Measurements from ENCODE around the gene JARID2.
A peak's percentile ranks its signal among the peaks of the same experiment; 100 is the strongest.

Gene JARID2

DNA sequence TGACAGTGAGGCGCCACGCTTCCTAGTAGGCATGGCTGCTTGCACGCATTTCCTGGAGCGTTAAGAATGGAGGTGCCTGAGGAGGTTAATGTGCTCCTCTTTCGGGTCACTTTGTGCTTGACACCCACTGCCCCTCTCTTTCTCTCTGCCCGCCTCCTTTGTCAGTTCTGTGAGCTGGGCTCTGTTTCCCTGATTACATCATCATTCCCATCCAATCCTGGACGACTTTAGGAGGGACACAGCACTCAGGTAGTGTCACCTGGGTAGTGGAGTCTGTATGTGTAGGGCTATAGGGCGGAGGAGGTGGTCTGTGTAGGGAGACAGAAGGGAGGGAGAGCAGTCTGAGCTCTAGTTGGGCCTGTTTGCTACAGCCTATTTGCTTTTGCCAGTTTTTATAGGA is 136.8 kb downstream of the JARID2 start:
- peak; percentile 14 for DNase-seq

DNA sequence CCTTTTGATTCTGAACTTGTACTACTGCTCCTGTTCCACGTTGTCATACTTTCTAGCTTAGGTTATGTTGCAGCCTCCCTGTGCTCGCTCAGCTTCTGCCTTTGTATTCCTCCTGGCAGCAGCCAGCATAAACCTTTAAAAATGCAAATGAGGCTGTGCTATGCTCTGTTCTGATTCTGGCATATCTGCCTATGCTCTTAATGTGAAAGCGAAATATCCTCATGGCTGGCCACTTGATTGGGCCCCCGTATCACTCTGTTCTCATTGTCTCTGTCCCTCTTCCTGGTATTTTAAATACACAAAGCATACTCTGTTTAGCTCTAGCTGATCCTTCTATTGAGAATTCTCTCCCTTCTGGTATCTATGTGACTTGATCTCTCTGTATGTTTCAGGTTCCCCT is 139.0 kb downstream of the JARID2 start:
- DNase-seq = no peak

DNA sequence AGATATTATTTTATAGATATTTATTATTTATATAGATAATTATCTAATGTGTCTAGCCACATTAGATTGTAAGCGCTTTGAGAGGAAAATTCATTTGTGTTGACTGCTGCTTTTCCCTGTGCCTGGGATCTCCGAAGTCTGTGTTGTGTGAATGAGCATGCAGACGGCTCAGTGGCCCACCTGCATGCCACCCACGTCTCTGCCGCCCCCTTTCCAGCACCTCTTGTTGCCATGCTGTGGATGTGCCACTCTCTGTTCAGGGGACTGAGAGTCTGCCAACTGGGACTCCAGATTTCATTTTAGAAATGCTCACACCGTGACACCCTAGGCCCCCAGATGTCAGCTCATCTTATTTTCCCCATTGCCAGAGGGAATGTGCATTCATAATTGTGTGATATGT is 139.7 kb downstream of the JARID2 start:
- DNase-seq = no peak

DNA sequence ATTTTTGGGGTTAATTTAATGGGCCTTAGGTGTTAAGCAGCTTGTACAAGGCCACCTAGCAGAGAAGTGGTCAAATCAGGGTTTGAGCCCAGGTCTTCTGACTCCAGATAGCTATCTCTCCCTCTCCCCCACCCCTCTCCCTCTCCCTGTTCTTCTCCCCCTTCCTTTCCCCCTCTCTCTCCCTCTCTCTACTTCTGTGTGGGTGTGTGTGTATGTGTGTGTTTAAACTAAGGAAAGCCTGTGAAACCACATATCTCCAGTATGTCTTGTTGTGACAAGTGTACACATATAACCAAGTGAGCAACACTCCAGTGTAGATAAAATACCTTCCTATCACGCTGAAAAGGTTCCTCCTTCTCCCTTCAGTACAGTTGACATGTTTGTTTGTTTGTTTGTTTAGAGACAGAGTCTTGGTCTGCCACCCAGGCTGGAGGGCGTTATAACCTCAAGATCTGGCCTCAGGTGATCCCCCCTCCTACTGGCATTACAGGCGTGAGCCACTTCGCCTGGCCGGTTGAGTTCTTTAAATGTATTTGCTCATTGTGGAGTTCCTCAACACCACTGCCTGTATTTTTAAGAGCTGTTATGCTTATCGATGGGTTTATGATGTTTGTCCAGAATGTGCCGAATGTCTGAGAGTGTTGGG is 140.4 kb downstream of the JARID2 start:
- no peak for DNase-seq

DNA sequence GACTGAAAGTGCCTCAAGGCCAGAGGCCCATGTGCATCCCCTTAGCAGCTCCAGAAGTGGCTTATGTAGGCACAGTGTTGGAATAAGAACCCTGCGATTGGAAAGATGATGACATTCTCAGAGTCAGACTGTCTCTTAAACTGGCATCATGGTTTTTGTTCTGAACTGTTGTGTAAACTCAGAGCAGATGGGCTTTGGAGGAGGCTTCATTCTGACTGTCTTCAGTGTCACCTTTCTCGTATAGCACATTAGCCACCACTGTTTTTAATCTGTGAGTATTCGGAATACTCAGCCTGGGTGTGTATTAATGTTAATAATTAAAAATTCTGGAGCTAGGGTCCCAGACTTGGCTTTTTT is 140.9 kb downstream of the JARID2 start:
- DNase-seq = no peak

DNA sequence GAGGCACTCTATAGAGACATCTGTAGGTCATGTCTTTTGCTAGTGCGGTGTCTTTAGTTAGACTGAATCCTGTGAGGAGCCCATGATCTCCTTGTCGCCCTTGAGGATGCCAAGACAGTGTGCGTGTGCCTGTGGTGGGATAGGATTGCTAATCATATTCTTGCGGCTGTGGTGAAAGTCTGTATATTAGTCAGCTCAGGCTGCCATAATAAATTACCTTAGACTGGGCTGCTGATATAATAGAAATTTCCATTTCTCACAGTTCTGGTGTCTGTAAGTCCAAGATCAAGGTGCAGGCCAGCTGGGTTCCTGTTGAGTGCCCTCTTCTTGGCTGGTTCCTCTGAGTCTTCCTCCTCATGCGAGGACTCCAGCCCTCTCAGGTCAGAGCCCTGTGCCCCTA is 141.2 kb downstream of the JARID2 start:
- DNase-seq = no peak

DNA sequence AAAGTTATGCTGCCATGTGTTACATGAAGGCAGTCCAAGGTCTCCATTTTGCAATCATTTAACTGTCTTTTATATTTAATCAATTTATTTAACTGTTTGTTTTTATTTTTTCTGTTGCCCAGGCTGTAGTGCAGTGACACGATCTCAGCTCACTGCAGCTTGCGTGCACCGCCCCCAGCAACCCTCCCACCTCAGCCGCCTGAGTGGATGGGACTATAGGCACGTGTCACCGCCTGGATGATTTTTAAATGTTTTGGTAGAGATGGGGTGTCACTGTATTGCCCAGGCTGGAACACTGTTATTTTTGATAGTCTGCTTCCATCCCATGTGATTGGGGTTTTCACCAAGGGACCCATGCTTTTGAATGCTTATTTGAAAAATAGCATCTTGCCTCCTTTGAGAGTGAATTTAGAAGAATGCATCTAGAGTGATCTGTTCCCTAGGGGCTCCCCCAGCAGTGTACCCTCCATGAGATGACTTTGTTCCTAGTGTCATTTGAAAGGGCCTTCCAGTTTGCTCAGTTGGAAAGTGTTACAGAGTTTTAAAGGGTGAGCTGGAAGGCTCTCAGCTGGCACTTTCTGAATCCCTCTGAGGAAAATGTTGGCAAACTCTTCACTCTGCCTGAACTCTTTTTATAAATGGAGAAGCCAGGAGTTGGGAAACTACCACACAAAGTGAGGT is 143.4 kb downstream of the JARID2 start:
- DNase-seq = no peak

DNA sequence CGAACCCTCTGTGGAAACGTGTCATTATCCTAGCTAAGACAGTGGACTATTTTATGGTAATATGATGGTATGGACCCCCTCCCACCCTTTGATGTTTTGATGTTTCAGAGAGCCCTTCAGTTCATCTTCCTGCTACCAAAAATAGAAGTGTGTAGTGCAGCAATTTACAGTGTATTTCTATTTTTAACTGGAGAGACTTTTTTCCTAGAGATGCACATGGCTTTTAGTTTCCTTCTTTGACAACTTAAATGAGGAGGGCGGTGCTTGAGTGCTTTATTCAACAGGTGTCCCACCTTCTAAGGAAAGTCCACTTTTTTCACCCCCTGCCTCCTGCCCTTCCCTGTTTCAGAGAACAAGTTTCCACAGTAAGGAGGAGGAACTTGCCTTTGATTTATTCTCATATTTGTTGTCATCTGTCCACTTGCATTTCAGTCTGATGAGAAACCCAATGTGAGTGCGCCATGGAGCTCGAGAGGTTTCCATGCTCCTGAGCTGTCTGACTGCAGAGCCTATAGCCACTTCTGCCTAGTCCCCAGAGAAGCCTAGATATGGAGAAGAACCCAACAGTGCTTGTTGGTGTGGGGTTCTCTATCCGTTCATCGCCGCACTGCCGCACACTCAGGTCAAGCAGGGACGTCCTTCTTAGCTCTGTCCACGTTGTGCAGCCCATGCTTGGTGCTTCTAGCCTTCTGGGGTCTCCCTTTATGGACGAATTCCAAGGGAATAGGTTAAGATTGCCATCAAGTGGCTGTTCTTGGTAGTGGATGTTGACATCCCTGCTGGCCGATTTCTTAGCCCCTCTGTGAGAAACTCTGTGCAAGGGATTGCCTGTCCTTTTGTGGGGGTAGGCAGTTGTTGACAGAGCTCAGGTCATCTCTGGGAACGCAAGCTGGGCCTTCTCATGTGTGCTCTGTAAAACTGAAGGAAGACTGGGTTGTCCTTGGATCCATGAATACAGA is 144.2 kb downstream of the JARID2 start:
- peak; percentile 74 for DNase-seq

DNA sequence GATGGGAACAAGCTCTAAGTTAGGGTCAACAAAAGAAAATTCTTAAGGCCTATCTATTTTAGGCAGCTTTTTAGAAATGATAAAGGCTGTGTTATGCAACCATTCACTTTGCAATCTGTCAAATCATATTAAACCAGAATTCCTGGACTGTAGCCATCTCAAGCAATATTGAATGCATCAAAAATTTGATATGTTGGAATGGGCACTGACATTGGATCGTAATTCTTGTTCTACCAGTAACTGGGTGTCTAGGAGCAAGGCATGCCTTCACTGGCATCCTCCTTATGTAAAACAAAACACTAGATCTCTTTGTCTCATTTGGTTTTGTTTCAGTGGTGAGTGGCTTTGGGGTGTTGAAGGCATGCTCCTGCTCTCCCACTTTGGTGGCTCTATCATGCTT is 145.6 kb downstream of the JARID2 start:
- no peak for DNase-seq

DNA sequence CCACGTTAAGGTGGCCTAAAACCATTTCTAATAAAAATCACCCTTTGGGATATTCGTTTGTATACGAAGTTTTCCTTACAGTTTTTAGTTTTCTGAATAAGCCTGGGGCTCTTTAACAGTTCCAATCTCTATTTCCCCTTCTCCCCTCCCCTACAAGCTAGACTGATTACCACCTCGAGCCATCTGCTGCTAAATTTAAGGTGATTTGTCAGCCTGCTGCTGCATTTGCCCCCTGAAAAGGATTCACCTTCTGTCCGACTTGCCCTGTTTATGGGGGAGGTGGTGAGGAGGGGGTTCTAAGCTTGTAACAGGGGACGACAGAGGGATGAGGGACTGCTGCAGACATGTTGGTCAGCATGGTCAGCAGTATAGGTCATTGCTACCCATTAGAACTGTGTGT is 146.3 kb downstream of the JARID2 start:
- no peak for DNase-seq

DNA sequence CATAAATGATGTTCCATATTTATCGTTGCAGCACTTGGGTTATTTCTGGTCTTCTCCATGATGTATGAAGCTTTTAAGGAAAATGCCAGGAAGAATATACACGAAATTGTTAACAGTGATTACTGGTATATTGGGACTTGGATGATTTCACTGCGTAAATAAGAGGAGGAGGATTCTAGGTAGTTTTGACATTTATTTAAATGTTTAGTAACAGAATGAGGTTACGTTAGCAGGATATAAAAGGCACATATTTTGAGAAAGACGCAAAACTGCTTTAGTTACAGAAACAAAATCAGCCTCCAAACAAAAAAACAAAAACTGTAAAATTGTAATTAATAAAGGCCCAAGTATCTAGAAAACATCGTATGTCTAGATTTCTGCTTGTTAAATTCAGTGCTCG is 147.7 kb downstream of the JARID2 start:
- no peak for DNase-seq

DNA sequence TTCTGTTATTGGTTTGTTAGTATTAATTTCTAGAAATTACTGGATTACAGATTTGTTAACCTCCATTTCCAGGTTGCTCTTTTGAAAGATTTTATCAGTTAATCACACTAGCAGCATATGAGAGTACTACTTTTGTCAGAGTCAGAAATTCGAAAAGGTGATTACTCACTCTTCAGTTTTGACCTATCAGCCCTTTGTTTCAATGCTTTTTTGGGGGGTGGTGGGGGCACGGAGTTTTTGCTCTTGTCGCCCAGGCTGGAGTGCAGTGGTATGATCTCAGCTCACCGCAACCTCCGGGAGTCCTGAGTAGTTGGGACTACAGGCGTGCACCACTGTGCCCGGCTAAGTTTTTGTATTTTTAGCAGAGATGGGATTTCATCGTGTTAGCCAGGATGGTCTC is 149.2 kb downstream of the JARID2 start:
- DNase-seq = no peak

DNA sequence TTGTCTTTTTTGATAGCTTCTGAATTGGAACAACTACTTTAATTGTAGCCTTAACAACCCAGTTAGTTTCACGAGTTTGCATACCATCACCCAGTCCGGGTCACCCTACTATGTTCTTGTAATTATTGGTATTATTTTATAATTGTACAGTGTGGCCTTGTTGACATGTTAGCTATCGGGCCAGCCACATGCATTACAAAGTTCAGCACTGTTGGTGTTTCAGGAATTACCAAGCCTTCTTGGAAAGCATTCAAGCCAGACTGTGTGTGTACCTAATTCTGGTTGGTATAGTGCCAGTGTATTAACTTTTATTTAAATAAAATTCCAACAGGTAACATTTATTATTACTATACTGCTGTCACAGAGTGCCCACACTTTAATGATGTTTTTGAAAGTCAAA is 150.9 kb downstream of the JARID2 start:
- no peak for DNase-seq

DNA sequence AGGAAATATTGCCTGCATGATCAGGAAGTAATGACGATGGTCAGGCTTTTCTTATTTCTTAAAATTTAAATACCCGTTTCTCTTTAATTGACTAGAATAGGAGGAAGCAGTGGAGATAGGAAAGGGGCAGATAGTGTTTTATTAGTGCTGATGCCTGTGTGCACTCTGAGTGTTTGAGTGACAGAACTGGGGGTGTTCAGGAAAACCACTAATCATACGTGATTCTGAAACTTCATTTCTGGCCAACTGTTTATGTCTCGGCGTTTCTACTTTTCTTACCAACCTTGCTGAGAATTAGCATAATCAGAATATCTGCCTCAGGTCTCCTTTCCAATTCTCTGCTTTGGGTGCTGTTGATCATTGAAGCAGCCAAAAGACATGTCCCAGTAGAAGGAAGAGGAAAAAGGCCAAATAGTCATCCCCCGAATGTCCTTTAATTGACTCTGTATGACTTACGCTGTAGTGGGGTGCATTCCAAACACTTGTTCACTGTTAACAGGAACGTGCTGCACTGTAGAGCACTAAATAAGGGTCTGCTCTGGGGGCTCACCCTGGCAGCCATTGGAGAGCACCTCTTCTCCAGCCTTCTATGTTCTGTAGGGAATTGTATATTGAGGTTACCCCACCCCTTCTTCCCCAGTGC is 152.9 kb downstream of the JARID2 start:
- DNase-seq = no peak

DNA sequence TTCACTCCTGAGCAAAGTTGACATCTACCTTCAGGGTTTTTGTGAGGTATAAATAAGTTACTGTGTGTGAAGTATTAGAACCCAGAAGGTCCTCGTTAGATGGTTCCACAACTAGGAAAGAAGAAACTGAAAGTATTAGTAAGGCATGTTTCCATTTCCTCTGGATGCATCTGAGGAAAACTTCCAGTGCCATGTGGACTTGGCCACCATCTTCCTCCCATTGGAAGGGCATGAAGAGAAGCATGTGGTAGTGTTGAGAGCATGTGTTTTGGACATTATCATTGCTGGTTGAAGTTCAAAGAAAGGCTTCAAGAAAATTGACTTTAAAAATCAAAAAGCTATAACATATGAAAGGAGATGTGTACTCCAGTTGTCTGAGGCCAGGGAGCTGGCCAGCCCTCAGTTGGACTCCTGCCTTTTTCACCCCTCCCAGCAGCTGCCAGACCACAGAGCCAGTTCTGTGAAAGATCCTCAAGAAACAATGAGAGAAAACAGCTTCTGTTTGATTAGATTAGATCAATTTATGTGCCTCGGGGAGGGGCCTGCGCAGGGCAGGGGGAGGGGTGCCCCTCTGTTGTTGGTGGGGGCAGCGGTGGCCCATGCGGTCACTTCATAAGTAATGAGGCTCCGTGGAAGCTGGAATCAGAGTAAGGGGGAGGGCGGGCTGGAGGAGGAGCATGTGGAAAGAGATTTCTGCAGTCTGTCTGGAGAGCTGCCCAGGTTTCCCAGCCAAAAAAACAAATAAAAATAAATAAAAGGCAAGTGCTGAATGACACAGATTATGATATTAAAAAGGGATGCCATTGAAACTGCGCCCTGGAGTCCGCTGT is 154.0 kb downstream of the JARID2 start:
- DNase-seq = peak; percentile 61

DNA sequence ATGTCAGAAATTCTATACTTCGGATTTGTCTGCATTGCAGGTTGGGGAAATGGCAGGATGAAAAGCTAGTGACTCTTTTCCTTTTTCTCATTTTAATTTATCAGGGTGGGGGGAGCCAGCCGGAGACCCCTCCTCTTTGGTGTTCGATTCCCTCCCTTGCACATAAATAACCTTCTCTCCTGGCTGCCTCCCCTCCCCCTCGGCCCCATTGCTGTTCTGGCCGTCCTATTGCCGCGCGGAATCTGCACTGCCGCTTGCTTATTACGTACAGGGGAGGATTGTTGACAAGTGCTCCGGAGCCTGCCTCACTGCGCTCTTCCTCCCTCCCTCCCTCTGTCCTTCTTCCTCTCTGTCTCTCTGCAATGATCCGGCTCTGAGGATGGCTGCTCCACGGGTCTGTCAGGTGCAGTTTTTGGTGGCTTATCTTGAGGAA is 154.7 kb downstream of the JARID2 start:
- peak; percentile 76 for DNase-seq

DNA sequence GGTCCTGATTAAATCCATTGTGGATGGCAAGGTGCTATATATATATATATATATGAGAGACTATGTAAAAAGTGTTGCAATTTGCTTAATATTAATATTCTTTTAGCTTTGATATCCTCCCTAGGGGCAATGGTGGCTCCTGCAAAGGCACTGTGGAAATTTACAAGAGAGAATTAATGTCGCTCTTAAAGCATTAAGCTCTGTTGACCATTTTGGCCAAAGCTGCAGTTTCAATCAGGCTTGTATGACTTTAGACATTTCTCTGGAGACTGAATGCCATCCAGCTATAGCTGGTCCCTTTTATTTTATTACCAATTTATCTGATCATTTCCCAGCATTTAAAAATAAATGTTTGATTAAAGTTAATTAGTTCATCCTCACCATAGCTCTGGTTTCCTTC is 155.3 kb downstream of the JARID2 start:
- no peak for DNase-seq

DNA sequence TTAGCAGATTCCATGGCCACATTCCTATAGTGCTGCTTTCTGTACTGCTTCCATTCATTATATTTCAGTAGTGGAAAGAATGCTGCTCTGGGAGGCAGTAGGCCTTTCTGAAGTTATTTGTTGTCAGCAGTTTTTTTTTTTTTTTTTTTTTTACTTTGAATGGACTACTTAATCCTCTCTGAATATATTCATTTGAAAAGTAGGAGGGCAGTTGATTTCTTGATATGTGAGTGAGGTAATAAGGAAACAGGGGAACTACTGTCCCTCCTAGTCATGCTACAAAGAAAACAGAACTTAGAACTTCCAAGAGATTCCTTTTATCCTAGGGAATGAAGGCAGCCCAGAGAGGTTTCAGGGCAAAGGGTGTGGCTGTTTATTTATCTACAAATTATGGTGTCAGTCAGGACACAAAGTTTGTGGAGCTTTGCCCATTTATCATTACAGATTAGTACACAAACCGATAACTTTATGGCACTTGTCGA is 155.9 kb downstream of the JARID2 start:
- DNase-seq = no peak

DNA sequence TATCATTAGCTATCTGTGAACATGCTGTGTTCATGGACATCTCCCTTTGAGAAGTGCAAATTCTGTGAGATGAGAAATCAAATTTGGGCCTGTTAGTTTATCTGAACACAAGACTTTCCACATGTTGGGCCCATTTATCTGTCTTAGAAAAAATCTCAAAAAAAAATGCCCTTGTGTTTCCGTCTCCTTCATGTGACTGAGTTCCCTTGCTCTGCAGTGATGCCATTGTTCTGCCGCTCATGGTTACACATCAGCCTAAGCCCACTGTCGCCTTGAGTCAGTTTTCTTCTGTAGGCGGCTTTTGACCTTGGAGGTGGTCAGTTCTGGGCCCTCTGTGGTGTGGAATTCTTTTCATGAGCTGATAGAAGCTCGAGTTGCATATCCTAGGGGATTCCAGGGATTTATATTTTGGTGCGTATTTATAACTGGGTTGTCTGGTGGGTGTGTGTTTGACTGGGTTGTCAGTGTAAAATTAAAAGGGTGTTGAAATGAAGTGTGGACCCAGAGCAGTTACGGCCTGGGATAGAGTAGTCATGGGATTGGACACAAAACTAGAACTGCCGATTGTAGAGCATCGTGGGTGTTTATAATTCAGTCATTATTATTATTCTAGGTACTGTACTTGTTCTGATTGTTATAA is 156.7 kb downstream of the JARID2 start:
- DNase-seq = no peak

DNA sequence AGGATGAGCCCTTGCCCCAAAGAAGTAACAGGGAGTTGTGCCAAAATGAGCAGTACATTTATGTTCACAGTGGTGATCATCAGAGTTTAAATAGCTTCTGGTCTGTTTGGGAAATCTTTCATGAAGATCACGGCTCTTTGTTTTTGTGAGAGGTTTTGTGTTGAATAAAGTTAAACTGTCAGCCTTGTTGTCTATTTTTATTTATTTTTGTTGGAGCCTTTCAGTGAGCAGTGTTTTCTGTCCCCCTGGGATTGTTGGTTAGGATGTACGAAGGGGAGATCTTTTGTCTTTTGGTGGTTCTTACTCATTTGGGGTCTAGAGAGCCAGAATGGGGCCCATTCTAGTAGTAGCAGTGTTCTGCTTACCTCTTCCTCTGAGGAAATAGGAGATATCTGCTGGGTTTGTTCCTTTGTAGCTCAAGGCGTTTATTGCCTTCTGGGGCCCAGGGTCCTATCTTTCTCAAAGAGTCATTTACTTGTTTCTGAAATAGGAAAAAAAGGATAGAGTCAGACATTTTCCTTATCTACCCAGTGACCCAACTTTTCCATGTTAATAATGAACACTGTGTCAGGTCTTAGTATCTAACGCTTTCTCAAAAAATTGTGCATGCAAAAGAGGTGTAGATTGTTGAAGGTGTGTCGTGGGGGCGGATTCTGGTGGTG is 157.4 kb downstream of the JARID2 start:
- DNase-seq = no peak

DNA sequence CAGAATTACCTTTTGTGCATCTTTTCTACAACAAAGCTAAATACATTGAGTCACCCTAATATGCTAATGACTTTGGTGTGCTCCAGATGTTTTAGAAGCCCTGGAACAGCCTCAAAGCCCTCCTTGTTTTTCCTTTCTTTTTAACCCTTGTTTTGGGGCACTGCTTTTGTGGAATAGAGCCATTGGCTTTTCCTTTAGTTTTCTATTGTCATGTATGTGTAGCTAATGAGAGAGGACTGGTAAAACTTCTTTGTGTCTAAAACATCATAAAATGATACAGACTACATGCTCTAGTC is 158.8 kb downstream of the JARID2 start:
- no peak for DNase-seq
